K562 (cell line): ENCODE data around the gene VEGFB. TPM values are rescaled to one million over a fixed set of nuclear protein-coding genes. Genes with fewer than 3 reads are reported as not detected.

ENCODE experiments used
- CBFA2T3 ChIP-seq: fragments of 450-650 bp; IDR thresholded peaks from 2 replicates; pipeline ENCODE4 v1.6.1; 2017
- CBFB ChIP-seq: sonication (generic); formaldehyde crosslinking; IDR thresholded peaks from 2 replicates; pipeline ENCODE4 v1.4.0; 2020; ENCODE audit warnings: mild to moderate bottlenecking, missing genetic modification reagents
- CBX1 ChIP-seq: sonication (generic); IDR thresholded peaks from 2 replicates; pipeline ENCODE4 v1.6.1; 2016; ENCODE audit warnings: antibody characterized with exemption, low read depth, mild to moderate bottlenecking
- ELF2 ChIP-seq: fragments of 250-450 bp; sonication (Bioruptor Pico); IDR thresholded peaks from 2 replicates; pipeline ENCODE4 v1.5.0; 2021; ENCODE audit warnings: mild to moderate bottlenecking
- GABPB1 ChIP-seq: sonication (generic); formaldehyde crosslinking; IDR thresholded peaks from 2 replicates; pipeline ENCODE4 v1.8.0; 2022; ENCODE audit warnings: mild to moderate bottlenecking, missing genetic modification reagents
- MTA3 ChIP-seq: fragments of 450-650 bp; formaldehyde crosslinking; IDR thresholded peaks from 2 replicates; pipeline ENCODE4 v1.6.1; 2017; ENCODE audit warnings: mild to moderate bottlenecking, borderline replicate concordance
- NEUROD1 ChIP-seq: fragments of 150-350 bp; IDR thresholded peaks from 2 replicates; pipeline ENCODE4 v1.6.1; 2014; ENCODE audit warnings: borderline replicate concordance, low read length, low read depth; ENCODE audit not compliant: partially characterized antibody
- NFE2L1 ChIP-seq: fragments of 450-650 bp; IDR thresholded peaks from 2 replicates; pipeline ENCODE4 v1.6.1; 2016; ENCODE audit warnings: missing genetic modification characterization, low read depth, mild to moderate bottlenecking, missing compliant biosample characterization, moderate library complexity, borderline replicate concordance
- PBX2 ChIP-seq, 2 experiments: IDR thresholded peaks in 1 of 2; conservative IDR thresholded peaks in 1 of 2; 2 replicates each; pipeline ENCODE4 v1.6.1; 2016; ENCODE audit warnings: low read depth in 2 of 2, mild to moderate bottlenecking in 1 of 2, missing compliant biosample characterization in 1 of 2, missing genetic modification characterization in 1 of 2, moderate library complexity in 1 of 2
- PKNOX1 ChIP-seq: fragments of 450-650 bp; IDR thresholded peaks from 2 replicates; pipeline ENCODE4 v1.6.1; 2016
- POLR2AphosphoS5 ChIP-seq: IDR thresholded peaks from 2 replicates; pipeline ENCODE4 v1.6.1; 2011; ENCODE audit warnings: mild to moderate bottlenecking, low read depth, low read length, moderate library complexity; ENCODE audit not compliant: control insufficient read depth, insufficient read depth
- POLR2H ChIP-seq: IDR thresholded peaks from 2 replicates; pipeline ENCODE4 v1.6.1; 2016; ENCODE audit warnings: missing genetic modification characterization, low read depth, mild to moderate bottlenecking, control low read depth, missing compliant biosample characterization, moderate library complexity
- RFX1 ChIP-seq: fragments of 450-650 bp; IDR thresholded peaks from 2 replicates; pipeline ENCODE4 v1.6.1; 2016; ENCODE audit warnings: mild to moderate bottlenecking, moderate library complexity
- RHOXF2B ChIP-seq: fragments of 250-450 bp; sonication (Bioruptor Pico); conservative IDR thresholded peaks from 2 replicates; pipeline ENCODE4 v1.5.1; 2021
- RUNX1 ChIP-seq: sonication (generic); IDR thresholded peaks from 2 replicates; pipeline ENCODE4 v1.6.1; 2016; ENCODE audit warnings: antibody characterized with exemption, low read depth
- SRSF9 ChIP-seq: fragments of 200-400 bp; formaldehyde crosslinking; IDR thresholded peaks from 2 replicates; pipeline ENCODE4 v1.6.1; 2017; ENCODE audit warnings: low read depth, low read length, borderline replicate concordance
- TSHZ1 ChIP-seq: fragments of 250-450 bp; sonication (Bioruptor Pico); IDR thresholded peaks from 2 replicates; pipeline ENCODE4 v1.4.0; 2020; ENCODE audit warnings: mild to moderate bottlenecking, moderate library complexity
- polyA plus RNA-seq, 8 experiments: library from polyadenylated mRNA; depleted of rRNA in 4 of 8; stranded (reverse) in 5 of 8; unstranded in 3 of 8; fragments of >200 nt; fragmentation: Nextera tagmentation in 2 of 8; fragmentation: Illumina TruSeq in 1 of 8; extraction: Ambion mirVana in 2 of 8; extraction: Trizol in 1 of 8; gene quantifications; 2 replicates each; pipeline versions ENCODE4 v1.2.1 to v1.2.3, GENCODE V29; 2011 to 2014; ENCODE audit warnings: inconsistent platforms in 1 of 8, missing spikeins in 1 of 8
- total RNA-seq, 7 experiments: library from RNA; depleted of rRNA in 6 of 7; stranded (reverse); fragments of >200 nt in 6 of 7; fragmentation: Illumina TruSeq in 2 of 7; extraction: Trizol in 2 of 7; gene quantifications; 2 replicates each; pipeline versions ENCODE4 v1.2.1 to v1.2.3, GENCODE V29; 2011 to 2021; ENCODE audit warnings: low replicate concordance in 1 of 7
- TF ChIP-seq, protein P1 (sequence below): sonication (generic); formaldehyde crosslinking; IDR thresholded peaks from 2 replicates; pipeline ENCODE4 v1.8.0; 2023; ENCODE audit warnings: mild to moderate bottlenecking, missing genetic modification reagents

VEGFB gene
- total and polyA plus RNA-seq, 9 of the 15 experiments (the other 6 are each of a cell fraction or from before 2014, with no cell fraction given) = 11.0 to 83.4 (median 25.7) TPM

DNA sequence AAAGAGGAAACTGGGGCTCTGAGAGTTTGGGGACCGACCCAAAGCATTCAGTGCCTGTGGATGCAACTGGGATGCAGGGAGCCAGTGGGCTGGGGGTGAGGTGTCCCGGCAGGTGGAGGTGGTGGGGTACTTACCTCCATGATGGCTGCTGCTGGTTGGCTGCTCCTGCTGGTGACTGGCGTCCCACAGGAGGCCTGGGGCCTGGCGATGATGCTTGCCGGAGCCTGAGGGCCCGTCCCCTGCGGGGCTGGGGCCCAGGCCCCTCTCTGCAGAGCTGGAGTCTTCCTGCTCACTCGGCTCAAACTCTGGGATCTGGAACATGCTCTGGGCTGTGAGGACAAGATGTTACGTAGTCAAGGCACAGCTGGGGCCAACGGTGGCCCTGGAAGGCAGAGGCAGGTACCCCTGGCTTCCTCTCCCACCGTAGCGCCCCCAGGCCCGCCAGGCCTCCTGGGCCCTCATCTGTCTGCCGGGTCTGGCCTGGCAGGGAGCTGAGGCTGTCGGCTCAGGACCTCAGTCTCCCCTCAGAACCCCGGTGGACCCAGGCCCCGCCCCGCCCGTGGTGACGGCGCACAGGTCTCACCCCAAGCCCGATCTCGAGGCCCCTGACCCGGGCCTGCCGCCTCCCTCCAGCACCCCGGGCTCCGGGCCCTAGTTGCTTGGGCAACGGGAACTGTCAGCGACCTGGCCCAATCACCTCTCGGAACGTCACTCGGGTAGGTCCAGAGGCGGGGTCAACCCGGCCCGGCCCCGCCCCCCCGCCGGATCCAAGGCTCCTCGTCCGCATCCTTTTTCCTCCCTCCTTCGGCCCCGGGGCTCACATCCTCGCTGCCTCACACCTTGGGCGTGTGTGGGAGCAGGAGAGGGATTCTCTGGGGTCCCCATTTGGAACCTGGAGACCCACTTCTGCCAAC, 49.9 kb downstream of the VEGFB start, which contains the start of gene BAD (continued):
- TF ChIP-seq POLR2H (tag) = no peak
- peak; percentile 97 for TF ChIP-seq RFX1
- TF ChIP-seq GABPB1 (CRISPR knock-in tag) = peak; percentile 75
- TF ChIP-seq POLR2AphosphoS5 = peak; percentile 58; the same call in 1 of the 2 replicates
- no peak for TF ChIP-seq CBX1
- no peak for TF ChIP-seq NFE2L1 (tag)
- no peak; the same call in 1 of the 2 replicates for TF ChIP-seq MTA3
- no peak for TF ChIP-seq SRSF9
- no peak for TF ChIP-seq ELF2
- TF ChIP-seq, protein P1, sequence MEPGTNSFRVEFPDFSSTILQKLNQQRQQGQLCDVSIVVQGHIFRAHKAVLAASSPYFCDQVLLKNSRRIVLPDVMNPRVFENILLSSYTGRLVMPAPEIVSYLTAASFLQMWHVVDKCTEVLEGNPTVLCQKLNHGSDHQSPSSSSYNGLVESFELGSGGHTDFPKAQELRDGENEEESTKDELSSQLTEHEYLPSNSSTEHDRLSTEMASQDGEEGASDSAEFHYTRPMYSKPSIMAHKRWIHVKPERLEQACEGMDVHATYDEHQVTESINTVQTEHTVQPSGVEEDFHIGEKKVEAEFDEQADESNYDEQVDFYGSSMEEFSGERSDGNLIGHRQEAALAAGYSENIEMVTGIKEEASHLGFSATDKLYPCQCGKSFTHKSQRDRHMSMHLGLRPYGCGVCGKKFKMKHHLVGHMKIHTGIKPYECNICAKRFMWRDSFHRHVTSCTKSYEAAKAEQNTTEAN (CRISPR knock-in tag) = no peak
- no peak for TF ChIP-seq CBFA2T3
- no peak for TF ChIP-seq RUNX1
- no peak for TF ChIP-seq TSHZ1
- peak; percentile 98 for TF ChIP-seq PKNOX1
- peak; percentile 89 for TF ChIP-seq NEUROD1
- peak; percentile 51 for TF ChIP-seq PBX2 (CRISPR knock-in tag; IDR thresholded peaks at IDR 0.05; ENCODE audit: low read depth)
- peak; percentile 91 for TF ChIP-seq PBX2 (tag; conservative IDR thresholded peaks at IDR 0.05; ENCODE audit: low read depth)
- TF ChIP-seq CBFB (CRISPR knock-in tag) = no peak
- no peak for TF ChIP-seq RHOXF2B
